ENCODE results near the gene GDPD5.

The GDPD5 gene

GRCh38 chr11:75534259-75535069 lies 8.7 kb upstream of the GDPD5 start:
- DNase-seq: no peak

- no peak for DNase-seq
Measured at GRCh38 chr11:75533896-75534258, 8.1 kb upstream of the GDPD5 start.

- DNase-seq: peak; percentile 82
Measured at GRCh38 chr11:75532200-75533048, 6.7 kb upstream of the GDPD5 start.

- no peak for DNase-seq
Measured at GRCh38 chr11:75531325-75531724, 5.6 kb upstream of the GDPD5 start.

DNA sequence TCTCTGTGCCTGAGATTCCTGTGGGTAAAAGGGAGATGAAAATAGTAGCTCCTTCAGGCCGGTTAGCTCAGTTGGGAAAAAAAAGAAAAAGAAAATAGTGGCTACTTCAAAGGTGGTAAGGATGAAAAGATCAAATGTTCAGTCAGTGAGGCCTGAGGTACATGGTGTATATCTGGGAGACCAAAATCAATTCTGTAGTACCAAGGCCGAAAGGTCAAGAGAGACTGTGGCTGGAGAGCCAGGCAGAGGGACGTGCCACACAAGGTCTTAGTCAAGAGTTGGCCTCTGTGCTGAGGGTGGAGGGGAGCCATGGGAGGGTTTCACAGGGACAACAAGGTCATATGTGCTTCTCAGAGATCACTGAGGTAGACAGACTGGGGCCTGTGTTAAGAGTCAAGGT lies 4.8 kb upstream of the GDPD5 start:
- no peak for DNase-seq

DNA sequence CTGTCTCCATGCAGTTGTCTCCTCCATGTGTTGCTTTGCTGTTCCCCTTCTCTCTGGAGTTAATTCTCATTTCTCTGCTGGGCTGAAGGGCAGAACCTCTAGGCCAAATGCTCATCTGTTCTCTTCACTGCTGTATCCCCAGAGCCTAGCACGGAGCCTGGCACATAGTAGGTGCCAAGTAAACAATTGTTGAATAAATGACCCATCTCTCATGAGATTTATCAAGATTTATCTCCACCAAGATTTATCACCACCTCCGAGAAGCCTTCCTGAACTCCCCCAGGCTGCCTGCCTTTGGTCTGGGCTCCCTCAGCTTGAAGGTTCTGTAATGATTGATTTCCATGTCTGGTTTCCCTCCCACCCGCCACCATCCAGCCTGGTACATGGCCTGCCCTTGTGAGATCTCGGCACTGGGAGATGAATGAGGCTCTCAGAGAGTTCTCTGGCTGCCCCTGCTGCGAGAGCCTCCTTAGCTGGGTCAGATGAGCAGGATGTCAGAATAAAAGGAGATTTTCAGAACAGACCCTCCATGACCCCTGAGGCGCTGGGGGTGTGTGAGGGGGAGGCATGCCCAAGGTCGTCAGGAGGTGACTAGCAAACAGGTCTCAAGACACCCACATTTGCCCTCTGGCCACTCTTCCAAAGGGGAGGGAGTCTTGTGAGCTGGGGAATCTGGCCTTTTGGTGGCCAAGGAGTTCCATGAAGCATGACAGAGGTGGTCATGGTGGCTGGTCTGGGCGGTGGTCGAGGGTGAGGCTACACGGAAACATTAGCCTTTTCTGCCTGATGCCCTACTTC lies 2.4 kb upstream of the GDPD5 start:
- DNase-seq: no peak

GRCh38 chr11:75527130-75527529 lies 1.4 kb upstream of the GDPD5 start:
- DNase-seq: no peak

- no peak for DNase-seq
Measured at GRCh38 chr11:75526192-75526541, 426 bp upstream of the GDPD5 start.

GRCh38 chr11:75524665-75525432 lies 892 bp downstream of the GDPD5 start:
- DNase-seq: peak; percentile 46

DNA sequence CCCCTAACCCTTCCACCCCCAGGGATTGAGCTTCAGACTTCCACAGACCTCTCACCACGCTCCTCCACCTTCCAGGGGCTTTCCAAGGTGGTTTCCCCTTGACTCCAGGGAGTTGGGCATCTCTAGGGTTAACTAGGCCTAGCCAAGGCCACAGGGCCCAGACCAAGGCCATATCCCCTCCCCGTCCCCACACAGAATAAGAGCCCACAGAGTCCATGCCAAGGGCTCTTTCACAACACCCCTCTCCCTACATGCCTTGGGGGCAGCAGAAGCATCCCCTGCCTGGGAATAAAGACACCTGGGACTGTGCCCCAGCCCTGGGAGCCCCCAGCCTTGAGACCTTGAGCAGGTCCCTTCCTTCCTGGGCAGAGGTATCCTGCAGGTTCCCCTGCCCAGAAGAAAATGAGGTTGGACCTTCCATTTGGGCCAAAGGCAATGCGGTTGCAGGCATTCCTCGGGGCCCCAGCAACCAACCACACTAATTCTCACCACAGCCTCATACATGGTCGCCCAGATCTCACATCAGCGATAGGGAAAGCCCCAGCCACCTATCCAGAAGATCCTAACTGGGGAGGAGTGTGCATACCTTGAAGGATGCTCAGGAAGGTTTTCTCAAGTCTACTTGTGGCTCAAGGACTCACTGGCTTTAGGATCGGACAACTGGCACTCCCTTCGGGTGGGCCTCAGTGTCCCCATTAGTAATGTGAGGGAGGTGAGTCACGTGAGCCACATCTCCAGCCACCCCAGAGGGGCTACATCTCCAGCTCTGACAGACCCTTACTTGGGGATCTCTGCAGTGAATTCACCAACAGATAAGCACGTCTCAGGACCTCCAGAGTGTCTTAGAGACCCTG lies 1.7 kb downstream of the GDPD5 start:
- DNase-seq: no peak

DNA sequence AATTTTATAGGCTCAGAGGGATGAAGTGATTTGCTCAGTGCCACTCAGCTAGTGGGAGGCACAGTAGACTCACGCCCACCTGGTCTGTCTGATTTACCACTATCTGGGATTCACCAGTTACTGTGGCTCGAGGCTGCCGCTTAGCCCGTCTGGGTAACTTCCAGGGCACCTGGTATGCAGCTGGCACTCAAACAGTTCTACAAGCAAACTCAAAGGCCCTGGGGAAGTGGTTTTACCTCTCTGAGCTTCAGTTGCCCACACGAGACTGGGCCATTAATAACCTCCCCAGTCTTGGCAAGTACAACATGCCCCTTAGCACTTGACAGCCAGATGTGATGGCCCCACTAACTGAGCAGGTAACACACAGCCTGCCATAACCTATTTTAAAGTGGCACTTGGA lies 2.6 kb downstream of the GDPD5 start:
- DNase-seq: no peak

- no peak for DNase-seq
Measured at GRCh38 chr11:75522286-75523044, 3.3 kb downstream of the GDPD5 start.

GRCh38 chr11:75520688-75521087 lies 5.1 kb downstream of the GDPD5 start:
- DNase-seq: no peak

DNA sequence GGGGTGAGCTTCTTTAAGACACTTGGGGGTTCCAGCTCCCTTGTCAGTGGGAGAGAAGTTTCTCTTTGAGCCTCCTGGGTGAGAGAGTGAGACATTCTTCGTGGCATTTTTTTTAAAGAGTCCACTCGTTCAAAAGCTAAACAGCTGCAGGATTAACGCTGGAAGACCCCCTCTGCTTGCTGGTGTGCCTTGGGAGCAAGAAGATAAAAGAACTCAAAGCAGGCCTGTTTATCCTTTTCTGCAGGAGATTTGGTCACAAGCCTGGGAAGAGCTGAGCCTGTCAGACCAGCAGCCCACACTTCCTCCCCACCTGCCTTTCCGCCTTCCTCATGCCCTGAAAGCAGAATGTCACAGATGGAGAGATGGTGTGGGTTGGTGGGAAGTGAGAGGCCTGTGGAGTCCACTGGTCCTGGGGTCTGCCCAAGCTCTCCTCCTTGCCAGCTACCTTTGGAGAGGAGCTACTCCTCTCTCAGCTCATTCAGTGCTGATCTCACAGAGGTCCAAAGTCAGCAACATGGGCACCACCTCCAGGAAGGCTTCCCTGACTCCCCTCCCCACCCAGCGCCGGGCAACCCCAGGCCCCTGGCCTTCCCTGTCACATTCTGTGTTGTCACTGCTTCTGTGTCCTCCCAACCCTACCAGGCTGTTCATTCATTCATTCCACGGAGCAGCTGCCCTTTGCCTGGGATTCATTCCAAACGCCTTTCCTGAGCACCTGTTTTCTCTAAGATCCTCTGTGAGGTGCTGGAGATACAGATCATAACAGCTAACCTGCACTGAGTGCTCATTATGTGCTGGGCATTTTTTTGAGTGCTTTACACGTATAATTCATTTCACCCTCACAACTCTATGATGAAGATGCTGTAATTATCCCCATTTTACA lies 6.7 kb downstream of the GDPD5 start:
- DNase-seq: no peak

DNA sequence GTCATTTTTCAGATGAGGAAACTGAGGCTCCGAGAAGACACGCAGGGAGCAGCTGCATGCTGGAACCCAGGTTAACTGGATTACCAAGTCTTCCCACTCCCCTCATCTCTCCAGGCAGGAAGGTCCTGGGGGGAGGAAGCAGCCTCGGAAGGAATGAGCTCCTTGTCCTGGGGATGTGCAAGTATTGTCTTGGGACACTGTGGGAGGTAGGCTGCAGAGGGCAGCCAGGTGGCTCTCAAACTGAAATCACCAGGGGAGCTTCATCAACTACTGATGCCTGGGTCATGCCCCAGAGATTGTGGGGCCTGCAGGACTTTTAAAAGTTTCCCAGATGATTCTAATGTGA lies 7.6 kb downstream of the GDPD5 start:
- no peak for DNase-seq

DNA sequence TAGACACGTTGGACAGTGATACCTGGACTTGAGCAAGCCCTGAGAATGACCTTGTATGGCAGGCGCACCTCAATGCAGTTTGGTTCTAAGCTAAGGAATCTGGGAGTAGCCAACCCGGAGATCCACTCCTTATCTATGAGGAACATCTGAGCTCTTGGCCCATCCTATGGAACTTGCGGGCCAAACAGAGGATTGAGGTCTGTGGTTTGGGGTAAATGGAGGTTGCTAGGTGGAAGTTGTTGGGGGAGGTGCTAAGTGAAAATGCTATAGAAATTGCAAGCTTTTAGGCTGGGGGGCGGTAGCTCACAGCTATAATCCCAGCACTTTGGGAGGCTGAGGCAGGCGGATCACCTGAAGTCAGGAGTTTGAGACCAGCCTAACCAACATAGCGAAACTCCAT lies 8.9 kb downstream of the GDPD5 start:
- no peak for DNase-seq

DNA sequence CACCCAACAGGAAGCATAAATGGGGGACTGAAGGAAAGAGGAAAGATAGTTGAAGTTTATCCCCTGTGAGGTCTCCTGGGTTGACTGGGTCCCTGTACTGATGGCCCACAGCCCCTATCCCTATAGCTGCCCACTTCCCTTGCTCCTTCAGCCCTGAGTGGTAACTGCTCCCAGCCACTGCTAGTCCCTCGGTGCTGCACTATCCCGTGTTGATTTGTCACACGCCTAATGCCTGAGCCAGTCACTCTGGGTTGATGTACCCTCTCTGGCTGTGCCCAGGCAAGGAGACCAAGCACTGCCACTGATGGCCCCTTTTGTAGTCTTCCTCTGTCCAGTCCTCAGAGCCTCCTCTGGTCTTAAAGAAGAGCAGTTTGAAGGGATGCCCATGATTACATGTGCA lies 9.6 kb downstream of the GDPD5 start:
- DNase-seq: no peak

- DNase-seq: no peak
Measured at GRCh38 chr11:75514596-75514995, 11.1 kb downstream of the GDPD5 start.

- DNase-seq: no peak
Measured at GRCh38 chr11:75513250-75513649, 12.5 kb downstream of the GDPD5 start.

DNA sequence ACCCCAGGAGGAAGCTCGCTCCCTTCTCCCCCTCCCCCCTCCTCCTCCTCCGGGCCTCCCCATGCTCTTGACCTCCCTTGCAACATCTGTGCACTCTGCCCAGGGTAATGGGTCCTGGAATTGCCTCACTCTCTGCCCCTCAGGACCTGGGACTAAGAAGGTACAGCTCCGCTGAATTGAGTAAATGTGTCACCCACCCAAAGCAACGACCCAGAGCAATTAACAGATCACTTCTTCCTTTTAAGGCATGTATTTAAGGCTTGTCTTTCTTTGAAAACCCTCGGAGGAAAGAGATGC lies 15.1 kb downstream of the GDPD5 start:
- DNase-seq: no peak

All from suppressor macrophage treated with lipopolysaccharide for 4 hours (primary cell).